ENCODE data around the gene HSPBAP1. TPM values are rescaled to one million over a fixed set of nuclear protein-coding genes. Genes with fewer than 3 reads are reported as not detected.

HSPBAP1 gene
- total and polyA plus RNA-seq, 2 of the 13 experiments (the other 11 are each of a cell fraction or from before 2014, with no cell fraction given) = 4.2 to 5.1 TPM

DNA sequence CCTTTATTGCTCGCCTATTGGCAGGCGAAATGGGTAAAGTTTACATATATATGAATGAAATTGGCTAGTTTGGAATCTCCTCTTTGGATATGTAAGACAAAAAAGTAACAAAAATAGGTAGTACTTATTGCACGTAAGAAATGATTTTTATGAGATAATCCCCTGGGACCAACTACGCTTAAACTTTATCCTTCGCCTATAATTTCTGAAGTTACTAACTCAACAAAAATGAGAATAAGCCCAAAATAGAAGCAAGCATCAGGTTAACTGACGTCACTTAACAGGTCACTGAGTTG lies 800 bp upstream of the HSPBAP1 start:
- no peak for ATAC-seq
- TF ChIP-seq CREM (IDR thresholded peaks at IDR 0.05) = peak; percentile 18
- no peak for TF ChIP-seq CREM (CRISPR knock-in tag; IDR thresholded peaks at IDR 0.05)
- TF ChIP-seq CREB1 (IDR thresholded peaks at IDR 0.05) = peak; percentile 88
- TF ChIP-seq CREB1 (CRISPR knock-in tag; IDR thresholded peaks at IDR 0.05) = no peak
- 0 out of 2 replicates have a peak, but pooled peaks have one; percentile 5 for TF ChIP-seq TCF7 (IDR thresholded peaks at IDR 0.05; ENCODE audit: low read depth)
- no peak for TF ChIP-seq KDM1A (CRISPR knock-in tag; IDR thresholded peaks at IDR 0.05)
- peak; percentile 8; the same call in 1 of the 2 replicates for TF ChIP-seq ARNT2 (CRISPR knock-in tag; IDR thresholded peaks at IDR 0.05; ENCODE audit: low read depth)
- TF ChIP-seq NFATC3 (CRISPR knock-in tag; IDR thresholded peaks at IDR 0.05) = no peak
- 0 out of 2 replicates have a peak, but pooled peaks have one; percentile 13 for TF ChIP-seq ZNF136 (CRISPR knock-in tag; IDR thresholded peaks at IDR 0.05; ENCODE audit: low read depth)
- Histone ChIP-seq H3K4me1 (ENCODE audit: insufficient read depth, low read length) (peaks cover 59% of the 10 kb centered on the region), H2AFZ (ENCODE audit: low read length) (peak overlapping the region; percentile 32), H3K27ac (ENCODE audit: extremely low read length, insufficient read depth, low read length) (peak overlapping the region; percentile 86), H3K36me3 (replicated peaks in 1 of 2; ENCODE audit: control insufficient read depth in 1 of 2, insufficient read depth in 2 of 2, low read length in 2 of 2) (no peaks in the 10 kb centered on the region), H3K27me3 (ENCODE audit: control insufficient read depth in 1 of 2, insufficient read depth in 2 of 2, low read length in 2 of 2) (no peaks in the 10 kb centered on the region), H3K9me3 (ENCODE audit: low read length) (no peaks in the 10 kb centered on the region), H3K4me2 (ENCODE audit: low read depth, low read length) (peak overlapping the region; percentile 96), H4K20me1 (ENCODE audit: insufficient read depth, low read length) (no peaks in the 10 kb centered on the region), H3K9ac (ENCODE audit: insufficient read depth, low read depth, low read length) (peak overlapping the region; percentile 80), H3K79me2 (ENCODE audit: insufficient read depth, low read length) (peaks cover 3% of the 10 kb centered on the region), H3K4me3 (replicated peaks in 1 of 3; ENCODE audit: insufficient read depth in 1 of 3, low read depth in 2 of 3, low read length in 3 of 3) (peak overlapping the region; percentile 68 to 83 (median 75))
- intact Hi-C loops (cut with micrococcal nuclease; ENCODE audit: unreplicated experiment) = loop anchor here (2.0 kb wide), 1 partner anchor 40 kb away; no protein-coding TSS in a partner anchor
- ChIA-PET POLR2A (interaction anchor here (0.8 to 1.3 kb wide), 5 partner anchors 10 to 378 kb away, joined by 3 to 4 read pairs (median 3); partner anchors contain the start of gene WDR5B), CTCF (ENCODE audit: low intra/inter-chr PET ratio, low total read pairs) (no interaction called here)
- in situ Hi-C loops (cut with HindIII; ENCODE audit: extremely low pct_ligation_motif_present, low pct_unique_long_range_greater_than_20kb) = no loop called here
- BruUV-seq (replicated peaks) = no TSS peak
- WGBS (ENCODE audit: low lambda C conversion rate) = 1% methylated on average over 6 of the region's 6 CpGs
- no peak for FAIRE-seq
- no peak for DNase-seq (ENCODE audit: low spot score)

DNA sequence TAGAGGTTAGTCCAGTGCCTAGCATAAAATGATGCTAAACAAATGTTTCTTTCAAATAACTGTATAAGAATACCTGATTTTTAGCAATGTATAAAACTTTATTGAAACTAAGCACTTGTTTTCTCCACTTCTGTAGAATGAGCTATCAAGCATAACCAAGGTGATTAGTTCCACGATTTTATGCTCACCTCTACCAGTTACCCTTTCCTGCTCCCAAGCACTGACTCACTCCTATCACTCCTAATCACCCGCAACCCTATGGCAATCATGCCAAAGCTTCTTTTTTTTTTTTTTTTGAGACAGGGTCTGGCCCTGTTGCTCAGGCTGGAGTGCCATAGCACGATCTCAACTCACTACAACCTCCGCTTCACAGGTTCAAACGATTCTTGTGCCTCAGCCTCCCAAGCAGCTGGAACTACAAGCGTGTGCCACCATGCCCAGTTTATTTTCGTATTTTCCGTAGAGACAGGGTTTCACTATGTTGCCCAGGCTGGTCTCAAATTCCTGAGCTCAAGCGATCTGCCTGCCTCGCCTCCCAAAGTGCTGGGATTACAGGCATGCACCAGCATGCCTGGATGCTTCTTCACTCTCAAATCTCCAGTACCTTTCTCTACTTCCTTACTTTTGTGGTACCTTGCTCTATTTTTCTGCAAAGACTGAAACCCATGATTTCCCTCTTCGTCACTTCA lies 3.9 kb downstream of the HSPBAP1 start:
- no peaks in the 10 kb centered on the region for H4K20me1 ChIP-seq (ENCODE audit: insufficient read depth, low read length)
- BruUV-seq (replicated peaks) = no TSS peak
- no peak for DNase-seq (ENCODE audit: low spot score)
- no peaks in the 10 kb centered on the region for H3K9me3 ChIP-seq (ENCODE audit: low read length)
- H3K36me3 ChIP-seq (replicated peaks in 1 of 2; ENCODE audit: control insufficient read depth in 1 of 2, insufficient read depth in 2 of 2, low read length in 2 of 2) = no peaks in the 10 kb centered on the region; a peak in 1 of 5 replicates
- no peaks in the 10 kb centered on the region for H3K27me3 ChIP-seq (ENCODE audit: control insufficient read depth in 1 of 2, insufficient read depth in 2 of 2, low read length in 2 of 2)
- intact Hi-C loops (cut with micrococcal nuclease; ENCODE audit: unreplicated experiment) (no loop called here), in situ Hi-C loops (cut with HindIII; ENCODE audit: extremely low pct_ligation_motif_present, low pct_unique_long_range_greater_than_20kb) (no loop called here)
- no peak overlapping the region for H3K4me2 ChIP-seq (ENCODE audit: low read depth, low read length)
- TF ChIP-seq ZSCAN29 (CRISPR knock-in tag; conservative IDR thresholded peaks at IDR 0.05) = no peak
- TF ChIP-seq RFX5 (IDR thresholded peaks at IDR 0.05; ENCODE audit: low read depth, low read length) = no peak
- no peaks in the 10 kb centered on the region for H3K79me2 ChIP-seq (ENCODE audit: insufficient read depth, low read length)
- no peak overlapping the region for H3K4me3 ChIP-seq (replicated peaks in 1 of 3; ENCODE audit: insufficient read depth in 1 of 3, low read depth in 2 of 3, low read length in 3 of 3)
- 93% methylated on average over 11 of the region's 11 CpGs for WGBS (ENCODE audit: low lambda C conversion rate)
- H3K27ac ChIP-seq (ENCODE audit: extremely low read length, insufficient read depth, low read length) = no peak overlapping the region
- no peak for FAIRE-seq
- no peak for ATAC-seq
- CTCF ChIA-PET (ENCODE audit: low intra/inter-chr PET ratio, low total read pairs) = no interaction called here
- POLR2A ChIA-PET = no interaction called here
- H3K4me1 ChIP-seq (ENCODE audit: insufficient read depth, low read length) = peaks cover 55% of the 10 kb centered on the region
- H3K9ac ChIP-seq (ENCODE audit: insufficient read depth, low read depth, low read length) = no peak overlapping the region
- no peak overlapping the region for H2AFZ ChIP-seq (ENCODE audit: low read length)

Measured in HepG2 (cell line).